GM12878 (cell line): ENCODE results near the gene CDC37L1. TPM values are rescaled to one million over a fixed set of nuclear protein-coding genes. Genes with fewer than 3 reads are reported as not detected.
A peak's percentile ranks its signal among the peaks of the same experiment; 100 is the strongest.

Experiments used
- ATAC-seq: fragments of 200-7000 bp; cut with Tn5 transposase; 3 replicates; pipeline ENCODE4 v1.9.1; 2020; ENCODE audit warnings: mild to moderate bottlenecking, moderate library complexity
- BruUV-seq: library from RNA; stranded (reverse); fragments of 400-500 nt; replicated peaks from 2 replicates; lab custom pipeline; 2021; lab: Mats Ljungman, UMichigan
- CTCF ChIA-PET: fragments of 300-600 bp; sonication (Branson Sonifier 250); formaldehyde crosslinking; extraction: SDS; loops from one replicate; lab custom pipeline; 2021; ENCODE audit warnings: inconsistent platforms; lab: Yijun Ruan, JAX
- POLR2A ChIA-PET: fragments of 350-600 bp; formaldehyde crosslinking; extraction: SDS; loops from one replicate; lab custom pipeline; 2021; ENCODE audit warnings: inconsistent platforms; lab: Charles Lee
- RAD21 ChIA-PET: fragments of 300-600 bp; sonication (Branson Sonifier 250); formaldehyde crosslinking; loops from one replicate; lab custom pipeline; 2023; ENCODE audit warnings: antibody characterized with exemption; ENCODE audit not compliant: unreplicated experiment; lab: Charles Lee
- SMC1A ChIA-PET: fragments of 300-600 bp; sonication (Branson Sonifier 250); formaldehyde crosslinking; loops from one replicate; lab custom pipeline; 2023; ENCODE audit not compliant: unreplicated experiment, uncharacterized antibody; lab: Charles Lee
- DNase-seq: peaks from one replicate; pipeline ENCODE4 v3.0.0-alpha.2; 2011; ENCODE audit warnings: low read depth, low spot score
- FAIRE-seq: peaks from 3 replicates; lab custom pipeline; 2011; peaks lifted over from hg19 to GRCh38; lab: Jason Lieb, UNC
- H2AFZ ChIP-seq: 2 replicates; pipeline ENCODE4 v1.6.0; 2011; ENCODE audit warnings: low read depth, low read length, control low read depth; ENCODE audit not compliant: control insufficient read depth
- H3K27ac ChIP-seq: 2 replicates; pipeline ENCODE4 v1.5.1; 2011; ENCODE audit warnings: control low read depth; ENCODE audit not compliant: control insufficient read depth, insufficient read depth
- H3K27me3 ChIP-seq, 2 experiments: replicated peaks in 1 of 2; 2 replicates each; pipeline versions ENCODE4 v1.6.0 to v1.6.1; 2011; ENCODE audit warnings: low read length in 1 of 2; ENCODE audit not compliant: control insufficient read depth in 2 of 2, insufficient read depth in 2 of 2
- H3K36me3 ChIP-seq, 2 experiments: 2 replicates each; pipeline ENCODE4 v1.5.1; 2011; ENCODE audit warnings: low read length in 1 of 2; ENCODE audit not compliant: control insufficient read depth in 2 of 2, insufficient read depth in 2 of 2
- H3K4me1 ChIP-seq: 2 replicates; pipeline ENCODE4 v1.6.1; 2011; ENCODE audit warnings: mild to moderate bottlenecking, low read length, moderate library complexity, mixed read lengths; ENCODE audit not compliant: control insufficient read depth, insufficient read depth
- H3K4me2 ChIP-seq: 2 replicates; pipeline ENCODE4 v1.6.0; 2011; ENCODE audit warnings: control low read depth; ENCODE audit not compliant: control insufficient read depth, insufficient read depth
- H3K4me3 ChIP-seq: fragments of 200-600 bp; sonication (generic); 2 replicates; pipeline ENCODE4 v1.5.1; 2016
- H3K79me2 ChIP-seq: 2 replicates; pipeline ENCODE4 v1.6.0; 2011; ENCODE audit warnings: low read length; ENCODE audit not compliant: control insufficient read depth, insufficient read depth
- H3K9ac ChIP-seq: 2 replicates; pipeline ENCODE4 v1.8.0; 2011; ENCODE audit warnings: low read length, control low read depth, mixed read lengths; ENCODE audit not compliant: control insufficient read depth, insufficient read depth
- H3K9me3 ChIP-seq: replicated peaks from 3 replicates; pipeline ENCODE4 v1.5.1; 2011; ENCODE audit warnings: mild to moderate bottlenecking, low read length; ENCODE audit not compliant: control insufficient read depth, insufficient read depth
- H4K20me1 ChIP-seq: 2 replicates; pipeline ENCODE4 v1.6.0; 2011; ENCODE audit not compliant: control insufficient read depth, insufficient read depth
- EGR1 ChIP-seq, 2 experiments: IDR thresholded peaks; 1 replicate in 1 of 2; 2 replicates in 1 of 2; pipeline ENCODE4 v1.6.1; 2011 to 2012; ENCODE audit warnings: low read depth in 2 of 2, low read length in 2 of 2, borderline replicate concordance in 1 of 2, mild to moderate bottlenecking in 1 of 2, moderate library complexity in 1 of 2
- IKZF1 ChIP-seq: fragments of 450-650 bp; conservative IDR thresholded peaks from 2 replicates; pipeline ENCODE4 v1.6.1; 2017; ENCODE audit warnings: antibody characterized with exemption, mild to moderate bottlenecking
- IKZF2 ChIP-seq, 2 experiments: fragments of 450-650 bp; IDR thresholded peaks; 2 replicates each; pipeline ENCODE4 v1.6.1; 2017; ENCODE audit warnings: mild to moderate bottlenecking in 2 of 2, moderate library complexity in 2 of 2
- RUNX3 ChIP-seq: IDR thresholded peaks from 2 replicates; pipeline ENCODE4 v1.6.1; 2012; ENCODE audit warnings: low read length, inconsistent platforms
- SREBF2 ChIP-seq: IDR thresholded peaks from 2 replicates; pipeline ENCODE4 v1.6.1; 2012; ENCODE audit warnings: mild to moderate bottlenecking, low read length
- WGBS: methylation state at CpG from one replicate; pipeline ENCODE4 v1.1.6; 2016; ENCODE audit warnings: low lambda C conversion rate; ENCODE audit not compliant: insufficient replicate concordance, insufficient coverage; ENCODE audit errors: missing lambda C conversion rate; 5-methylcytosine and 5-hydroxymethylcytosine counted together
- in situ Hi-C: fragments of 300-500 bp; cut with MboI; formaldehyde crosslinking; loops from 9 replicates; pipeline ENCODE4 v1.14.3; 2018; ENCODE audit warnings: mixed read lengths
- intact Hi-C: fragments of 100-400 bp; cut with micrococcal nuclease; formaldehyde crosslinking; loops from one replicate; pipeline ENCODE4 v1.14.2; 2022; ENCODE audit not compliant: unreplicated experiment
- polyA plus RNA-seq, 11 experiments: library from polyadenylated mRNA; depleted of rRNA in 4 of 11; unstranded in 6 of 11; stranded (reverse) in 5 of 11; fragments of >200 nt; fragmentation: Nextera tagmentation in 4 of 11; fragmentation: Illumina TruSeq in 1 of 11; extraction: Ambion mirVana in 4 of 11; extraction: Trizol in 1 of 11; gene quantifications; 1 replicate in 1 of 11; 2 replicates in 10 of 11; pipeline versions ENCODE4 v1.2.1 to v1.2.3, GENCODE V29; 2011 to 2016; ENCODE audit warnings: inconsistent platforms in 2 of 11, missing spikeins in 2 of 11, low read depth in 1 of 11
- total RNA-seq, 4 experiments: library from RNA; depleted of rRNA in 3 of 4; stranded (reverse); fragments of >200 nt in 3 of 4; fragmentation: Illumina TruSeq in 1 of 4; extraction: Trizol in 1 of 4; gene quantifications; 2 replicates each; pipeline versions ENCODE4 v1.2.1 to v1.2.3, GENCODE V29; 2013 to 2021

The CDC37L1 gene
- total and polyA plus RNA-seq, 10 of the 15 experiments (the other 5 are each of a cell fraction or from before 2014, with no cell fraction given), result 2.2 to 16.6 (median 8.2) TPM

DNA sequence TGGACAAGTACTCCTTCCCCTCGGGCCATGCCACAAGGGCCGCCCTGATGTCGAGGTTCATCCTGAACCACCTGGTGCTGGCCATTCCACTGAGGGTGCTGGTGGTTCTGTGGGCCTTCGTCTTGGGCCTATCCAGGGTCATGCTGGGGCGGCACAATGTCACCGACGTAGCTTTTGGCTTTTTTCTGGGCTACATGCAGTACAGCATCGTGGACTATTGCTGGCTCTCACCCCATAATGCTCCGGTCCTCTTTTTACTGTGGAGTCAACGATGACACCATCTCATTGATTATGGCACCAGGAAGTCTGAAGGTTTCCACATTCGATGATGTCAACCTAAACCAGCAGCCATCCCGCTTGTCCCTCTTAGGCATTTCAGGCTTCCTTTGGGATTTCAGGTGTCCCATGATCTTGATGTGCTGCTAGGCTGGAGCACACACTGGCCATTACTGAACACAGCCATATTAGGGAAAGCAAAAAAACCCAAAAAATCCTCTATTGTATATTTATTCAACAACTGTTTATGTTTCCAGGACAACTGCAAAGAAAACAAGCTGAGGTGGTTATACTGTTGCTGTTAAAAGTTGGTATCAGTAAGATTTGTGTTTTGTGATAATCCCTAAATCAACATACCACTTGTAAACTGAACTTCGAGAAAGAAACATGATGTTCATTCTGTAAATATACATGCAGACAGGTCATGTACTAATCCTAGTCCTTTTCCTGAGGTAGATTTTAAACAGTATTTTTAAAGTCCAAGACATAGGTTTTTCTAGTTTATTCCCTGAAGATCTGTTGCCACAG lies 16.2 kb upstream of the CDC37L1 start (continued):
- no peak for TF ChIP-seq SREBF2

DNA sequence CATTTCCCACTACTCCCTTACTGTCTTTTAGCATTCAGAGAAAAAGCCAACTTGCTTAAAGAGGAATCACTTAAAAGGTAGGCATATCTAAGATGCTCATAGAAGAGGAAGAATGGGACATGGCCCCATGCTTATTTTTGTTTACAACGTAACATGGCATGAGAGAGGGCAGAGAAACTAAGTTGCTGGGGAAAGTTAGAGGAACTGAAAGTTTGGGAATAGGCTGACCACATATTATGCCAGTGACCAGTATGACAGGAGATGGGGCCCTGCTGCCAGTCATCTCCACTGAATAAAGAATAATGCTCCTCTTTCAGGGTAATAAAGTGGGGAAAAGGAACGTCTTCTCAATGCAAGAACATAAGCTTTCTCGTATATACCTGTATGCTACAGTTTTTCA lies 15.4 kb upstream of the CDC37L1 start:
- DNase-seq (no peak), FAIRE-seq (no peak), ATAC-seq (no peak)
- H2AFZ ChIP-seq, result no peak overlapping the region
- H3K4me3 ChIP-seq, result 0 out of 2 replicates have a peak overlapping the region, but pooled peaks have one; percentile 5
- ChIA-PET SMC1A (interaction anchor here (1.4 to 2.1 kb wide), 3 partner anchors 20 to 115 kb away, joined by 3 to 6 read pairs (median 4); partner anchors contain the start of gene AK3), RAD21 (interaction anchor here (0.8 kb wide), 1 partner anchor 77 kb away, joined by 3 read pairs; the partner anchor contains the start of gene AK3), POLR2A (interaction anchor here (1.6 kb wide), 1 partner anchor 8 kb away, joined by 4 read pairs; no protein-coding TSS in a partner anchor), CTCF (interaction anchor here (0.6 to 3.5 kb wide), 5 partner anchors 17 to 85 kb away, joined by 3 to 14 read pairs (median 4); partner anchors contain the start of gene AK3)
- 78% methylated on average over 3 of the region's 3 CpGs for WGBS
- H3K4me1 ChIP-seq, result peaks cover 21% of the 10 kb centered on the region
- TF ChIP-seq IKZF1, result 0 out of 2 replicates have a peak, but pooled peaks have one; percentile 16
- no peak for TF ChIP-seq EGR1 (IDR thresholded peaks at IDR 0.05; ENCODE audit: borderline replicate concordance in 1 of 2, low read depth in 2 of 2, low read length in 2 of 2)
- peak; percentile 20 to 29; a peak in 1 of 4 replicates for TF ChIP-seq IKZF2 (IDR thresholded peaks at IDR 0.05)
- TF ChIP-seq RUNX3, result peak; percentile 31; the same call in 1 of the 2 replicates
- in situ Hi-C loops (no loop called here), intact Hi-C loops (loop anchor here (10.0 kb wide), 1 partner anchor 781 kb away; no protein-coding TSS in a partner anchor)
- no peaks in the 10 kb centered on the region for H3K36me3 ChIP-seq
- H3K79me2 ChIP-seq, result peaks cover 5% of the 10 kb centered on the region
- TSS peak; percentile 70 for BruUV-seq
- no peak overlapping the region for H3K27ac ChIP-seq
- no peak overlapping the region for H3K9ac ChIP-seq
- peak overlapping the region; percentile 89 for H3K4me2 ChIP-seq
- no peaks in the 10 kb centered on the region for H3K27me3 ChIP-seq
- no peaks in the 10 kb centered on the region; the same call in 1 of the 2 replicates for H4K20me1 ChIP-seq
- H3K9me3 ChIP-seq, result no peaks in the 10 kb centered on the region
